Measurements from ENCODE around the gene MPHOSPH9. TPM values are rescaled to one million over a fixed set of nuclear protein-coding genes. Genes with fewer than 3 reads are reported as not detected.

Gene MPHOSPH9
- total RNA-seq, 2 donors from 2014 or later, result 15.5 to 35.7 TPM

DNA sequence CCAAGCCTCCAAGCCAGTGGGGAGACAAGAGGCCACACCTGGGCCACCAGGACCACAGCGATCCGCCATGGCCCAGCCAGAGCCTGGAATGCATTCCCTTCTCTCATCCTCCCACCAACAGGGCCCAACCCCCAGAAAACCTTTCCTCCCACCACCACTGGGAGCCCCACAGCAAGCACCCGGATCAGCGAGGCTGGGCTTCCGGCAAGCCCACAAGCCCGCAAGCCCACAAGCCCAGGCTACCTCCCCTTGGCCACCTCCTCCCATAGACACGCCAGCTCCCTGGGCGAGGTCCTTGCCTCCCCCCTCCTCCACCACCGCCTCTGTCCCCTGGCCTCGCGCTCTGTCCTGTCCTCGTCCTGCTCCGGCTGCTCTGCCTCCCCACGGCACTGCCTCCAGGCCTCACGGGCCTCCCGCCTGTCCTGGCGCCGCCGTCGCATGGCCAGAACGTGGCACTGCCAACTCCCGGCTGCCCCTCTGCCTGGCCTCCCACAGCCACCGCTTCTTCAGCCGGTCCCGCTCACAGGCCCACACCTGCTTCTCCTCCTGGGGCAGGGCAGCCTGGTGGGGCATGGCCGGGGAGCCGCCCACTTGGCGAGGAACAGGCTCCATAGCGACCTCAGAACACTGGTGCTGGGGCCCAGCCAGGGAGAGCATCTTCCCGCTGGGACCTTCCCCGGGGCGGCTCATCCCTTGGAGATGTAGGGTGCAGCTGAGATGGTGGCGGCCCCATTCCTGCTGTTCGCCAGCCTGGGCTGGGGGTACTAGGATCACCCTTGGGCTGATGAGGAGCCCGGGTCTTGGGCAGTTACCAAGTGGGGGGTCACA lies 33.1 kb upstream of the MPHOSPH9 start:
- DNase-seq, result no peak
- Histone ChIP-seq H3K9me3 (no peaks in the 10 kb centered on the region), H3K9ac (ENCODE audit: low read depth in 2 of 2, low read length in 2 of 2) (no peak overlapping the region), H3K4me1 (peaks cover 3% of the 10 kb centered on the region), H3K36me3 (no peaks in the 10 kb centered on the region), H3K4me3 (no peak overlapping the region), H3K27me3 (no peaks in the 10 kb centered on the region), H3K27ac (no peak overlapping the region)
- TF ChIP-seq, protein P1, sequence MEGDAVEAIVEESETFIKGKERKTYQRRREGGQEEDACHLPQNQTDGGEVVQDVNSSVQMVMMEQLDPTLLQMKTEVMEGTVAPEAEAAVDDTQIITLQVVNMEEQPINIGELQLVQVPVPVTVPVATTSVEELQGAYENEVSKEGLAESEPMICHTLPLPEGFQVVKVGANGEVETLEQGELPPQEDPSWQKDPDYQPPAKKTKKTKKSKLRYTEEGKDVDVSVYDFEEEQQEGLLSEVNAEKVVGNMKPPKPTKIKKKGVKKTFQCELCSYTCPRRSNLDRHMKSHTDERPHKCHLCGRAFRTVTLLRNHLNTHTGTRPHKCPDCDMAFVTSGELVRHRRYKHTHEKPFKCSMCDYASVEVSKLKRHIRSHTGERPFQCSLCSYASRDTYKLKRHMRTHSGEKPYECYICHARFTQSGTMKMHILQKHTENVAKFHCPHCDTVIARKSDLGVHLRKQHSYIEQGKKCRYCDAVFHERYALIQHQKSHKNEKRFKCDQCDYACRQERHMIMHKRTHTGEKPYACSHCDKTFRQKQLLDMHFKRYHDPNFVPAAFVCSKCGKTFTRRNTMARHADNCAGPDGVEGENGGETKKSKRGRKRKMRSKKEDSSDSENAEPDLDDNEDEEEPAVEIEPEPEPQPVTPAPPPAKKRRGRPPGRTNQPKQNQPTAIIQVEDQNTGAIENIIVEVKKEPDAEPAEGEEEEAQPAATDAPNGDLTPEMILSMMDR (IDR thresholded peaks at IDR 0.05), result no peak
- intact Hi-C loops (cut with DNase I), result loop anchor here (5.0 kb wide), 1 partner anchor 316 kb away; the partner anchor contains the start of gene TMED2

DNA sequence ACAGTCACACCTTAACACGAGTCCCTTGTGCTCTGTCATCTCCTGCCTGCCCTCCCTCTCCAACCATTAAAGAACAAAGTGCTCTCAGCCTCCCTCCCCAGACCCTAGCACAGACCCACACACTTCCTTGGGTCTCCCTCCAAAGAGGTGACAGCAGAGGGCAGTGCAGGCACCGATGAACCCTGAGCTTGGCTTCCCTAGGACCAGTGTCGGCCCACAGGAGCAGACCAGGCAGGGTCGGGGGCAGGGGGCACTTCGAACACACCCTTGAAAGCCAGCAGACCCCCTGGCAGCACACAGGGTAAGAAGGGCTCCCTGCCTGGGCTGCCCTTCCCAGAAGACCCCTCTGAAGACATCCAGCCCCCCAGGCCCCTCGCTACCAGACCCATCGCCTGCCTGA lies 31.7 kb upstream of the MPHOSPH9 start:
- H3K4me1 ChIP-seq, result no peaks in the 10 kb centered on the region
- no peak overlapping the region for H3K27ac ChIP-seq
- H3K4me3 ChIP-seq, result no peak overlapping the region
- TF ChIP-seq, protein P1 (IDR thresholded peaks at IDR 0.05), result no peak
- DNase-seq, result no peak
- no peak overlapping the region for H3K9ac ChIP-seq (ENCODE audit: low read depth in 2 of 2, low read length in 2 of 2)
- H3K9me3 ChIP-seq, result no peaks in the 10 kb centered on the region
- intact Hi-C loops (cut with DNase I), result loop anchor here (5.0 kb wide), 1 partner anchor 318 kb away; the partner anchor contains the start of gene TMED2
- H3K36me3 ChIP-seq, result no peaks in the 10 kb centered on the region
- no peaks in the 10 kb centered on the region for H3K27me3 ChIP-seq

DNA sequence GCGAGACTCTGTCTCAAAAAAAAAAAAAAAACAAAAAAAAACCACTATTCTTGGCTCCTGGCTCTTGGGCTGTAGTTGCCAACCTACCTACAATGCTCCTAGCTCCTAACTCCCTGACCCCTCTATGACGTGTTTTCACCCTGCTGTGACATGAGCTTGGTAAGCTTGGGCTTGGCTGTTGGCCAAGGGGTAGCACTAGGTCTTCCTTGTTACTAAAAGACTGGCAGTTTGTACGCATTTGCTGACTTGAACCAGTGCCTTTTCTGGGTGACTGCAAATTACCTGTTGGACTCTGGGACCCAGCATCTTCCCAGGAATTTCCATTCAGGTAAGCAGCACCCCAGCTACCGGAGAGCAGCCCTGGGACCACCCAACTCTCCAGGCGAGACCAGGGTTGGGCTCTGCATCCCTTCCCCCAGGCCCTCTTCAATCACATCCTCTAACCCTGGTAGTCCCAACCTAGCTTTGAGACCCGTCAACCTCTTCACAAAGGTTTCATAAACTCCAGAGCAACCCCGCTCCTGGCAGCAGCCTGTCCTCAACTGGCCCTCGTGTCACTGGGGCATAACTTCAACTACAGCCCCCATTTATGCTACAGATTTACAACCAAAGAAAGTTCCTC lies 30.4 kb upstream of the MPHOSPH9 start:
- H3K27me3 ChIP-seq, result no peaks in the 10 kb centered on the region
- H3K4me1 ChIP-seq, result no peaks in the 10 kb centered on the region
- no peaks in the 10 kb centered on the region for H3K9me3 ChIP-seq
- H3K27ac ChIP-seq, result no peak overlapping the region
- H3K36me3 ChIP-seq, result no peaks in the 10 kb centered on the region
- no peak overlapping the region for H3K9ac ChIP-seq (ENCODE audit: low read depth in 2 of 2, low read length in 2 of 2)
- TF ChIP-seq, protein P1 (IDR thresholded peaks at IDR 0.05), result no peak
- intact Hi-C loops (cut with DNase I), result no loop called here
- DNase-seq, result no peak
- H3K4me3 ChIP-seq, result no peak overlapping the region

DNA sequence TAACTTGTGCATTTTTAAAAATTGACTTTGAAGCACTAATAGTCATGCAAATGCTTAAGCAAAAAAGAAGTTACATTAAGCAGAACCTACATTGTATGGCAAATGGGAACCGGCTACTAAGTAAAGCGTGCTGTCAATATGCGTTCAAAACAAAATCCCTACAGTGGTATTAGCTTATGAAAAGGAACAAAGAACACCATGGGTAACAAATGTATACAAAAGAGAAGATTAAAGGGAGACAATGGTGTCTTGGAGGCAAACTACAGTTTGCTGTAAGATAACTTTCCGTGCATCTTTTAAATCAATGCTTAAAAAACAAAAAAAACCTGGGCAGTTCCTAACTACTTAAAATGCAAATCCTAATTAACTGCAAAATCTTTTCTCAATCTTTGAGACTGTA lies 28.3 kb upstream of the MPHOSPH9 start:
- no peak for DNase-seq
- TF ChIP-seq, protein P1 (IDR thresholded peaks at IDR 0.05), result no peak
- no peaks in the 10 kb centered on the region for H3K9me3 ChIP-seq
- H3K27ac ChIP-seq, result no peak overlapping the region
- peaks cover 6% of the 10 kb centered on the region for H3K36me3 ChIP-seq
- H3K4me1 ChIP-seq, result no peaks in the 10 kb centered on the region
- H3K4me3 ChIP-seq, result no peak overlapping the region
- intact Hi-C loops (cut with DNase I), result no loop called here
- no peaks in the 10 kb centered on the region for H3K27me3 ChIP-seq
- H3K9ac ChIP-seq (ENCODE audit: low read depth in 2 of 2, low read length in 2 of 2), result no peak overlapping the region

DNA sequence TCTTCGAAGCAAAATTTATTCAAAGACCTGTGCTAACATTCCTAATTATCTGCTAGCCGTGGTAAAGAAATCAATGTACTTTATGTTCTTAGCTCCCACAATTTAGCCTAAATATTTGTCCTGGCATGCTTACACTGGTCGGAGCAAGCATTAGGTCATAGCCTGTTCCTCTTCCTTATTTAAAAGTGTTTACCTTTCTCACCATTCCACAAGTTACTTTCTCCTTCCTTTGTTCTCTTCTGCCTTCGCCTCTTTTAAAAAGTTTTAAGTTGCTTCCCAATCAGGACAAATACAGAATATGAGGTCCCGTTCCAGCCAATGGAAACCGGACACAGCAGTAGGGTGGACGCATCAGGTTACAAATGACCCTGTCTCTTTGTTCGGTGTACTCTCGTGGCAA lies 27.1 kb upstream of the MPHOSPH9 start:
- Histone ChIP-seq H3K4me1 (no peaks in the 10 kb centered on the region), H3K27me3 (no peaks in the 10 kb centered on the region), H3K27ac (no peak overlapping the region), H3K4me3 (no peak overlapping the region), H3K9ac (ENCODE audit: low read depth in 2 of 2, low read length in 2 of 2) (no peak overlapping the region), H3K36me3 (peaks cover 6% of the 10 kb centered on the region), H3K9me3 (no peaks in the 10 kb centered on the region)
- intact Hi-C loops (cut with DNase I), result no loop called here
- TF ChIP-seq, protein P1 (IDR thresholded peaks at IDR 0.05), result no peak
- no peak for DNase-seq
